ENCODE results near the gene STK25. TPM values are rescaled to one million over a fixed set of nuclear protein-coding genes. Genes with fewer than 3 reads are reported as not detected.
"Not testable (repeated sequence)": the region's sequence is repeated elsewhere in the genome, so short reads cannot be mapped to it uniquely, and the experiment has no call there.

Gene STK25
- total RNA-seq, 1 donor from 2014 or later: 316 TPM

- peaks cover 4% of the 10 kb centered on the region for H3K27me3 ChIP-seq (ENCODE audit: control insufficient read depth, insufficient read depth, low read length)
- no peak overlapping the region for H3K4me3 ChIP-seq (ENCODE audit: low read depth, low read length)
- H3K36me3 ChIP-seq (ENCODE audit: control insufficient read depth, insufficient read depth, low read length): no peaks in the 10 kb centered on the region
- DNase-seq (ENCODE audit: low read depth): no peak
- no peak for TF ChIP-seq CTCF (IDR thresholded peaks at IDR 0.05; ENCODE audit: insufficient read depth, low read length, poor library complexity, severe bottlenecking)
Observed at GRCh38 chr2:241531161-241531722, 22.9 kb upstream of the STK25 start.

- Histone ChIP-seq H3K4me3 (ENCODE audit: low read depth, low read length) (no peak overlapping the region), H3K27me3 (ENCODE audit: control insufficient read depth, insufficient read depth, low read length) (peaks cover 4% of the 10 kb centered on the region), H3K36me3 (ENCODE audit: control insufficient read depth, insufficient read depth, low read length) (no peaks in the 10 kb centered on the region)
- no peak for TF ChIP-seq CTCF (IDR thresholded peaks at IDR 0.05; ENCODE audit: insufficient read depth, low read length, poor library complexity, severe bottlenecking)
- DNase-seq (ENCODE audit: low read depth): no peak
Observed at GRCh38 chr2:241530571-241530970, 22.2 kb upstream of the STK25 start.

GRCh38 chr2:241525818-241526780, 17.7 kb upstream of the STK25 start:
- H3K36me3 ChIP-seq (ENCODE audit: control insufficient read depth, insufficient read depth, low read length); H3K4me3 ChIP-seq (ENCODE audit: low read depth, low read length); DNase-seq (ENCODE audit: low read depth); H3K27me3 ChIP-seq (ENCODE audit: control insufficient read depth, insufficient read depth, low read length): not testable (repeated sequence)

GRCh38 chr2:241522477-241522876, 14.1 kb upstream of the STK25 start:
- TF ChIP-seq CTCF (IDR thresholded peaks at IDR 0.05; ENCODE audit: insufficient read depth, low read length, poor library complexity, severe bottlenecking): no peak
- no peak overlapping the region for H3K4me3 ChIP-seq (ENCODE audit: low read depth, low read length)
- no peaks in the 10 kb centered on the region for H3K36me3 ChIP-seq (ENCODE audit: control insufficient read depth, insufficient read depth, low read length)
- DNase-seq (ENCODE audit: low read depth): no peak
- H3K27me3 ChIP-seq (ENCODE audit: control insufficient read depth, insufficient read depth, low read length): no peaks in the 10 kb centered on the region

- no peaks in the 10 kb centered on the region for H3K27me3 ChIP-seq (ENCODE audit: control insufficient read depth, insufficient read depth, low read length)
- no peak overlapping the region for H3K4me3 ChIP-seq (ENCODE audit: low read depth, low read length)
- DNase-seq (ENCODE audit: low read depth): no peak
- TF ChIP-seq CTCF (IDR thresholded peaks at IDR 0.05; ENCODE audit: insufficient read depth, low read length, poor library complexity, severe bottlenecking): no peak
- H3K36me3 ChIP-seq (ENCODE audit: control insufficient read depth, insufficient read depth, low read length): no peaks in the 10 kb centered on the region
Observed at GRCh38 chr2:241519669-241520068, 11.3 kb upstream of the STK25 start.

- H3K36me3 ChIP-seq (ENCODE audit: control insufficient read depth, insufficient read depth, low read length): no peaks in the 10 kb centered on the region
- no peak overlapping the region for H3K4me3 ChIP-seq (ENCODE audit: low read depth, low read length)
- no peaks in the 10 kb centered on the region for H3K27me3 ChIP-seq (ENCODE audit: control insufficient read depth, insufficient read depth, low read length)
- no peak for TF ChIP-seq CTCF (IDR thresholded peaks at IDR 0.05; ENCODE audit: insufficient read depth, low read length, poor library complexity, severe bottlenecking)
- no peak for DNase-seq (ENCODE audit: low read depth)
Observed at GRCh38 chr2:241517297-241517696, 8.9 kb upstream of the STK25 start.

All from kidney epithelial cell (primary cell).